ENCODE measurements around the gene PUS7. TPM values are rescaled to one million over a fixed set of nuclear protein-coding genes. Genes with fewer than 3 reads are reported as not detected.
"Not testable (repeated sequence)": the region's sequence is repeated elsewhere in the genome, so short reads cannot be mapped to it uniquely, and the experiment has no call there.

The PUS7 gene
- total and polyA plus RNA-seq, 2 donors (not counting 3 experiments of a cell fraction or from before 2014, with no cell fraction given) = 15.8 to 33.9 TPM

DNA sequence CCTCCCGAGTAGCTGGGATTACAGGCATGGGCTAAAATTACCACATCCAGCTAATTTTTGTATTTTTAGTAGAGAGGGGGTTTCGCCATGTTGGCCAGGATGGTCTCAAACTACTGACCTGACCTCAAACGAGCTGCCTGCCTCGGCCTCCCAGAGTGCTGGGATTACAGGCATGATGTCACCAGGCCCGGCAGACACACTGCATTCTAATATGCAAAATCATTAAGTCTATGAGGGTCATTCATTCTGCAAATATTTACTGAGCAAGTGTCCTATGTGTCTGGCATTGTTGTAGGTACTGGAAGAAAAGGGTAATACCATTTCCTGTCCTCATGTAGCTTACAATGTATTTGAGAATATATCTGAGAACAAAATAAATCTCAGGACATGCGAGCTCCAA is 2.7 kb downstream of the PUS7 start:
- BruUV-seq (replicated peaks) = no TSS peak
- TF ChIP-seq GATA2 (IDR thresholded peaks at IDR 0.05; ENCODE audit: insufficient read depth, insufficient read length, low read depth, low read length) = no peak
- TF ChIP-seq POLR2AphosphoS5 (IDR thresholded peaks at IDR 0.05; ENCODE audit: insufficient read depth, low read depth, low read length) = no peak

DNA sequence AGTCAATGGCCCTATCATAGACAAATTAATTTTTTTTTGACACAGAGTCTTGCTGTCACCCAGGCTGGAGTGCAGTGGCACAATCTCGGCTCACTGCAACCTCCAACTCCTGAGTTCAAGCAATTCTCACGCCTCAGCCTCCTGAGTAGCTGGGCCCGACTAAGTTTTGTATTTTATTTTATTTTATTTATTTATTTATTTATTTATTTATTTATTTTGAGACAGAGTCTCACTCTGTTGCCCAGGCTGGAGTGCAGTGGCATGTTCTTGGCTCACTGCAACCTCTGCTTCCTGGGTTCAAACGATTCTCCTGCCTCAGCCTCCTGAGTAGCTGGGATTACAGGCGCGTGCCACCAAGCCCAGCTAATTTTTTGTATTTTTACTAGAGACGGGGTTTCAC is 6.5 kb downstream of the PUS7 start:
- intact Hi-C loops (cut with micrococcal nuclease); BruUV-seq (replicated peaks); dilution Hi-C loops (cut with MboI; ENCODE audit: extremely low pct_ligation_motif_present, low sequenced_read_pairs): not testable (repeated sequence)

More for the DNA sequence above, 2.7 kb downstream of the PUS7 start:
- ChIA-PET CTCF (interaction anchor here (0.7 kb wide), 1 partner anchor 25 kb away, joined by 3 read pairs; no protein-coding TSS in a partner anchor), POLR2A (no interaction called here)
- no peaks in the 10 kb centered on the region for H3K9me3 ChIP-seq (replicated peaks; ENCODE audit: control insufficient read depth, insufficient read depth, low read length)
- dilution Hi-C loops (cut with MboI; ENCODE audit: extremely low pct_ligation_motif_present, low sequenced_read_pairs) (no loop called here), intact Hi-C loops (cut with micrococcal nuclease) (no loop called here)
- DNase-seq (ENCODE audit: low read depth, low spot score) = no peak
- no peak overlapping the region for H3K4me2 ChIP-seq (ENCODE audit: insufficient read depth, low read length)
- H3K79me2 ChIP-seq (ENCODE audit: control insufficient read depth, insufficient read depth, low read length) = peaks cover 53% of the 10 kb centered on the region
- FAIRE-seq = no peak
- no peak overlapping the region for H3K9ac ChIP-seq (replicated peaks; ENCODE audit: extremely low read depth, insufficient read depth, low read length)
- no peak overlapping the region for H3K27ac ChIP-seq (ENCODE audit: insufficient read depth, low read depth, low read length)
- no peak overlapping the region for H2AFZ ChIP-seq (ENCODE audit: low read depth, low read length)
- no peaks in the 10 kb centered on the region for H3K36me3 ChIP-seq (ENCODE audit: control insufficient read depth in 2 of 2, extremely low read depth in 1 of 2, insufficient read depth in 2 of 2, low read length in 2 of 2)
- no peak overlapping the region for H3K4me3 ChIP-seq (replicated peaks in 1 of 3; ENCODE audit: insufficient read depth in 1 of 3, low read depth in 1 of 3, low read length in 3 of 3)
- peaks cover 7% of the 10 kb centered on the region for H3K4me1 ChIP-seq (ENCODE audit: control insufficient read depth, extremely low read depth, insufficient read depth, low read length)
- H3K9me1 ChIP-seq (replicated peaks; ENCODE audit: control insufficient read depth, extremely low read depth, insufficient read depth, low read length) = no peaks in the 10 kb centered on the region
- H3K27me3 ChIP-seq (ENCODE audit: control insufficient read depth in 2 of 2, insufficient read depth in 2 of 2, low read length in 2 of 2) = no peaks in the 10 kb centered on the region
- H4K20me1 ChIP-seq (replicated peaks; ENCODE audit: control insufficient read depth, extremely low read depth, insufficient read depth, low read length) = no peaks in the 10 kb centered on the region

More for the DNA sequence above, 6.5 kb downstream of the PUS7 start:
- FAIRE-seq; H2AFZ ChIP-seq (ENCODE audit: low read depth, low read length); H3K4me1 ChIP-seq (ENCODE audit: control insufficient read depth, extremely low read depth, insufficient read depth, low read length); H3K9ac ChIP-seq (replicated peaks; ENCODE audit: extremely low read depth, insufficient read depth, low read length); H3K27me3 ChIP-seq (ENCODE audit: control insufficient read depth in 2 of 2, insufficient read depth in 2 of 2, low read length in 2 of 2); POLR2A ChIA-PET; DNase-seq (ENCODE audit: low read depth, low spot score); H3K9me1 ChIP-seq (replicated peaks; ENCODE audit: control insufficient read depth, extremely low read depth, insufficient read depth, low read length); H3K9me3 ChIP-seq (replicated peaks; ENCODE audit: control insufficient read depth, insufficient read depth, low read length); H3K4me2 ChIP-seq (ENCODE audit: insufficient read depth, low read length); H3K36me3 ChIP-seq (ENCODE audit: control insufficient read depth in 2 of 2, extremely low read depth in 1 of 2, insufficient read depth in 2 of 2, low read length in 2 of 2); H3K27ac ChIP-seq (ENCODE audit: insufficient read depth, low read depth, low read length); H3K4me3 ChIP-seq (replicated peaks in 1 of 3; ENCODE audit: insufficient read depth in 1 of 3, low read depth in 1 of 3, low read length in 3 of 3); H4K20me1 ChIP-seq (replicated peaks; ENCODE audit: control insufficient read depth, extremely low read depth, insufficient read depth, low read length): not testable (repeated sequence)
- CTCF ChIA-PET = interaction anchor here (1.2 kb wide), 1 partner anchor 9 kb away, joined by 3 read pairs; no protein-coding TSS in a partner anchor
- H3K79me2 ChIP-seq (ENCODE audit: control insufficient read depth, insufficient read depth, low read length) = peaks cover 68% of the 10 kb centered on the region

Measured in endothelial cell of umbilical vein (primary cell).